ENCODE data around the gene ECHS1.

Gene ECHS1

GRCh38 chr10:133336118-133336576 lies 37.0 kb downstream of the ECHS1 start:
- H3K9me2 ChIP-seq (ENCODE audit: low read depth, low read length): no peaks in the 10 kb centered on the region
- no peaks in the 10 kb centered on the region for H3K36me3 ChIP-seq (ENCODE audit: insufficient read depth, low read length)
- H3K79me2 ChIP-seq (ENCODE audit: insufficient read depth, low read length): no peaks in the 10 kb centered on the region
- H3K27me3 ChIP-seq (ENCODE audit: insufficient read depth, low read length): no peaks in the 10 kb centered on the region; the same call in 1 of the 2 replicates
- no peak overlapping the region for H3K27ac ChIP-seq (ENCODE audit: low read depth, low read length, poor library complexity, severe bottlenecking)
- no peaks in the 10 kb centered on the region for H4K20me1 ChIP-seq (ENCODE audit: insufficient read depth, low read length)
- TF ChIP-seq CTCF (IDR thresholded peaks at IDR 0.05; ENCODE audit: low read length): no peak
- TF ChIP-seq EZH2 (IDR thresholded peaks at IDR 0.05; ENCODE audit: borderline replicate concordance, low read length): no peak
- no peaks in the 10 kb centered on the region for H3K4me1 ChIP-seq (ENCODE audit: insufficient read depth, low read length, severe bottlenecking)
- H3K9me3 ChIP-seq (ENCODE audit: low read length): peaks cover 6% of the 10 kb centered on the region; the same call in 1 of the 2 replicates
- H3F3A ChIP-seq (ENCODE audit: insufficient read depth, low read length): no peaks in the 10 kb centered on the region
- H3K4me2 ChIP-seq (ENCODE audit: low read length): no peak overlapping the region
- H2AFZ ChIP-seq (ENCODE audit: low read length): no peak overlapping the region
- H3K4me3 ChIP-seq (ENCODE audit: low read depth, low read length, poor library complexity, severe bottlenecking): no peak overlapping the region
- no peak overlapping the region for H3K9ac ChIP-seq (ENCODE audit: low read length)

GRCh38 chr10:133335246-133336117 lies 37.7 kb downstream of the ECHS1 start:
- Histone ChIP-seq H3K9me2 (ENCODE audit: low read depth, low read length) (no peaks in the 10 kb centered on the region), H3K9me3 (ENCODE audit: low read length) (peaks cover 6% of the 10 kb centered on the region; the same call in 1 of the 2 replicates), H3K9ac (ENCODE audit: low read length) (no peak overlapping the region), H3K27ac (ENCODE audit: low read depth, low read length, poor library complexity, severe bottlenecking) (no peak overlapping the region), H2AFZ (ENCODE audit: low read length) (no peak overlapping the region), H3K4me3 (ENCODE audit: low read depth, low read length, poor library complexity, severe bottlenecking) (no peak overlapping the region), H3K4me1 (ENCODE audit: insufficient read depth, low read length, severe bottlenecking) (no peaks in the 10 kb centered on the region), H3K4me2 (ENCODE audit: low read length) (no peak overlapping the region), H3K79me2 (ENCODE audit: insufficient read depth, low read length) (no peaks in the 10 kb centered on the region), H4K20me1 (ENCODE audit: insufficient read depth, low read length) (no peaks in the 10 kb centered on the region), H3K27me3 (ENCODE audit: insufficient read depth, low read length) (no peaks in the 10 kb centered on the region; the same call in 1 of the 2 replicates), H3K36me3 (ENCODE audit: insufficient read depth, low read length) (no peaks in the 10 kb centered on the region), H3F3A (ENCODE audit: insufficient read depth, low read length) (no peaks in the 10 kb centered on the region)
- TF ChIP-seq CTCF (IDR thresholded peaks at IDR 0.05; ENCODE audit: low read length) (no peak), EZH2 (IDR thresholded peaks at IDR 0.05; ENCODE audit: borderline replicate concordance, low read length) (no peak)

GRCh38 chr10:133334503-133335245 lies 38.5 kb downstream of the ECHS1 start:
- Histone ChIP-seq H3K27me3 (ENCODE audit: insufficient read depth, low read length) (no peaks in the 10 kb centered on the region; the same call in 1 of the 2 replicates), H3K4me1 (ENCODE audit: insufficient read depth, low read length, severe bottlenecking) (peaks cover 4% of the 10 kb centered on the region), H2AFZ (ENCODE audit: low read length) (no peak overlapping the region), H3K4me3 (ENCODE audit: low read depth, low read length, poor library complexity, severe bottlenecking) (no peak overlapping the region), H4K20me1 (ENCODE audit: insufficient read depth, low read length) (no peaks in the 10 kb centered on the region), H3K79me2 (ENCODE audit: insufficient read depth, low read length) (no peaks in the 10 kb centered on the region), H3K36me3 (ENCODE audit: insufficient read depth, low read length) (no peaks in the 10 kb centered on the region), H3K9ac (ENCODE audit: low read length) (no peak overlapping the region), H3K4me2 (ENCODE audit: low read length) (no peak overlapping the region), H3K9me3 (ENCODE audit: low read length) (peaks cover 6% of the 10 kb centered on the region; the same call in 1 of the 2 replicates), H3K27ac (ENCODE audit: low read depth, low read length, poor library complexity, severe bottlenecking) (no peak overlapping the region), H3K9me2 (ENCODE audit: low read depth, low read length) (no peaks in the 10 kb centered on the region), H3F3A (ENCODE audit: insufficient read depth, low read length) (no peaks in the 10 kb centered on the region)
- TF ChIP-seq CTCF (IDR thresholded peaks at IDR 0.05; ENCODE audit: low read length) (no peak), EZH2 (IDR thresholded peaks at IDR 0.05; ENCODE audit: borderline replicate concordance, low read length) (no peak)
